NCI-H1417 treated with DMSO at 0.1 percent for 48 hours (cell line): ENCODE measurements around the gene IL1RL2.

Experiments
- DNase-seq: peaks from one replicate; lab custom pipeline; 2025; lab: John Stamatoyannopoulos, UW

Gene IL1RL2

GRCh38 chr2:102238778-102239177 is 52.0 kb downstream of the IL1RL2 start:
- DNase-seq = no peak

- DNase-seq = no peak
Observed at GRCh38 chr2:102239344-102239743, 52.5 kb downstream of the IL1RL2 start.

- DNase-seq = peak; percentile 15
Observed at GRCh38 chr2:102240640-102241370, 54.0 kb downstream of the IL1RL2 start.

DNA sequence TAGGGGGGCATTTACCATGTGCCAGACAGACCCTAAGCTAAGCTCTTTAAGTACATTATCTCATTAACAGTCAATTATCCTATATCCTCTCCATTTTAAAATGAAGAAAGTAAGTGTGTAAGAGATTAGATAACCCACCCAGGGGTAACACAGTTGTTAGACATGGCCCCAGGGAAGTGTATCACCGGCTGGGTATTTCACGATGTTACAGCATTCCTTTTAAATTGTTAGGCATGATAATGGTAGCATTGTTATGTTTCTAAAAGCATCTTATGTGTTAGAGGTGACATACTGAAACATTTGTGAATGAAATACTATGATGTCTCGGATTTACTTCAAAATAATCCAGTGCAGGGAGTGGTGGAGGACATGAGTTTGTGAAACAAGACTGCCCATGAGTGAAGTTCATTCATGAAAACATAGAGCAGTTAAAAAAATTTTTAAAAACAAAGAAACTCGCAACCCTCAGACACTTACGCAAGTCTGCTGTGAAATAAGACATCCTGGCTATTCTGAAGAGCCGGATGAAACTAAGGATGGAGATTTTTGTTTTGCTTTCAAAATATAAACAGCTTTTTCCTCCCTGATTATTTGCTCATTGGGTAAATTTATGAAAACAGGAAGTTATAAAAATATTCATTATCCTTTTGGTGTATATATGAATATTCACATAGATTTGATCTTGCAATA is 54.9 kb downstream of the IL1RL2 start:
- no peak for DNase-seq

DNA sequence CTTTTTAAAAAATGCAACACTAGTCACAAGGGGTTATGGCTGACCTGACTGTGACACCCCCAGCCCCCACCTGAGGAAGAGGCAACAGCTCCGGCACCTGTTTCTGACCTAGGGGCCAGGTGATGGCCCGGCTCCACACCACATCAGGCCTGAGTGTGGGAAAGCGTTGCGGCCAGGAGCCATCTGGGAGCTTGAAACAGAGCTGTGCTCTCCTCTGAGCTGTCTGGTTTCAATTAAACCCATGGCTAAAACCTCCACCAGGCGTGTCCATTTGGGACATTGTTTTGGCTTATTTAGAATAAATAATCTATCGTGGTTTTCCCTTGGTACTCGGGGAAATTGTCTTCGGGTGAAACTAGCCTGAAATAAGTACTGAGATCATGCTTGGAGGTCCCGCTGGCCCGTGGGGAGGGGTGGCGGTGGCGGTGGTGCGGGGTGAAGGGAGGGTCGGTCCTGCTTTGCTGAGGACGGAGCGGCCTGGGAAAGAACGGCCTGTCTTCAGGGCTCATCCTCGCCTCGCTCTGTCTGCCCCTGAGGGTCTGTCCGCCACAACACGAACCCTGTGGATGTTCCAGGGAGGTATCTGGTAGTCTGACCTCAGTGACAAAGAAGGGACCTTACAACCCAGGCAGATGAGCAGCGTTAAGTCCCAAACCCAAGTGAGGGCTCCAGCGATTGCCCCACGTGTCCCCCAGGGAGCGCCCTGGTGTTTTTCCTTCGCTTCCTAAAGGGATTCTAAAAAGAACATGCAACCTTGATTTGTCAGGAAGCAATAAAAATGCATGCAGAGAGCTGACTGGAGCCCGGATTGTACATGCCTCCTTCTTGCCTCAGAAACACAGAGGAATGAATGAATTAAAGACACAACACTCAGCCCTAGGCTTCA is 58.7 kb downstream of the IL1RL2 start:
- DNase-seq = no peak

GRCh38 chr2:102250278-102250821 is 63.5 kb downstream of the IL1RL2 start:
- no peak for DNase-seq

GRCh38 chr2:102251042-102251848 is 64.4 kb downstream of the IL1RL2 start:
- no peak for DNase-seq

DNA sequence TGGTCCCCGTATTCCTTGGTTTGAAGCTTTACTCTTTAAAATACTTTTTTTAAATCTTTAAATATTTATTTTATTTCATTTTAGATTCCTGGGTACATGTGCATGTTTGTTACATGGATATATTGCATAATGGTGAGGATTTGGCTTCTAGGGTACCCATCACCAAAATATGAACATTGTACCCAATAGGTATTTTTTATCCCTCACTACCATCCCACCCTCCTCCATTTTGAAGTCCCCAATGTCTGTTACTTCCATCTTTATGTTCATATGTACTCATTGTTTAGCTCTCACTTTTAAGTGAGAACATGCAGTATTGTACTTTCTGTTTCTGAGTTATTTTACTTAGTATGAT is 65.0 kb downstream of the IL1RL2 start:
- DNase-seq = no peak

DNA sequence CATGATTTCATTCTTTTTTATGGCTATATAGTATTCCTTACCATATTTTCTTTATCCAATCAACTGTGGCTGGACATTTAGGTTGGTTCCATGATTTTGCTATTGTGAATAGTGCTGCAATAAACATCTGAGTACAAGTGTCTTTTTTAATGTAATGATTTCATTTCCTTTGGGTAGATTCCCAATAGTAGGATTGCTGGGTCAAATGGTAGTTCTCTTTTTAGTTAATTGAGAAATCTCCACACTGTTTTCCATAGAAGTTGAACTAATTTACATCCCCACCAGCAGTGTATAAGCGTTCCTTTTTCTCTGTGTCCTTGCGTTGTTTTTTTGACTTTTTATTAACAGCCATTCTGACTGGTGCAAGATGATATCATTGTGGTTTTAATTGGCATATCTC is 65.4 kb downstream of the IL1RL2 start:
- no peak for DNase-seq

DNA sequence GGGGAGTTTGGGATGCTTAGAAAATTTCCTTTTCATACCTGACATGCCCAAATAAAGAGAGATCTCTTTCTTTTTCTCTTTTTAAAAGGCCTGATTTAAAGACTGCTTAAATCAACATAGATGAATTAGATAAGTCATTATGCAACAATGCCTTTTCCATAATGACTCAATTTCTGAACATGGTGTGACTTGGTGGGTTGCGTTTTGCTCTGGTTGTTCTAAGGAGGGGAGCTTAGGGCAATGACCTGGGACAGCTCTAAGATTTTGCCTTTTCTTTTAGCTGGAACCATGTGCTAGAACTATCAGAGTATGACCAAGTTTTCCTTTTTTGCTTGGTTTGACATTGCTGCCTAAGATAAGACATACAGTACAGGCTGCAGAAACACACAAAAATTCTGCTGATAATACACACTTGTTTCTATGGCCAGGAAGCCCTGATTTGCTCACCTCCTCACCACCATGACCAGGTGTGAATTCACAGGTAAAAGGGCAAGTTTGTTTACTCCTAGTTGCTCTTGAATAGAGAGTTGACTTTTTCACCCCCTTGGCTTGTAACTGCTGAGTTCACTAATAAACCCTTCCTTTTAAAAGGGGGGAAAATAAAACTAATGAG is 66.4 kb downstream of the IL1RL2 start:
- DNase-seq = no peak

GRCh38 chr2:102253753-102254150 is 66.9 kb downstream of the IL1RL2 start:
- DNase-seq = no peak

DNA sequence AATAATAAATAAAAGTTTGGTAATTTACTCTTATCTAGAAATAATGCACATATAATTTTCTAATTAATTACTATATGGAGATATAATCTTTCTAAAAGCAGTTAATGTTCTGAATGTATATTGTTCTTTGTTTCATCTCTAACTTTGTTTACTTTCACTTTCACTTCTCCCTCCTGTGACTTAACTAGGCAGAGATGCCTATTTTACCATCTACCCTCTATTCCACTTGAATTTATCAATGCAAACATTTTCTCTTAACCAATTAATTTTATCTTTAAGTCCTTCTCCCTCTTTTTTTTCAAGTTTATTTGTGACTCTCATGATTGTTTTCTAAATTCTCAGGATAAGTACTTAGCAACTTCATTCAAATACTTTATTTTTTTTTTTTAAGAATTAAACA is 69.5 kb downstream of the IL1RL2 start:
- no peak for DNase-seq

GRCh38 chr2:102256874-102257462 is 70.1 kb downstream of the IL1RL2 start:
- DNase-seq = no peak

- DNase-seq = no peak
Observed at GRCh38 chr2:102258025-102258385, 71.2 kb downstream of the IL1RL2 start.

DNA sequence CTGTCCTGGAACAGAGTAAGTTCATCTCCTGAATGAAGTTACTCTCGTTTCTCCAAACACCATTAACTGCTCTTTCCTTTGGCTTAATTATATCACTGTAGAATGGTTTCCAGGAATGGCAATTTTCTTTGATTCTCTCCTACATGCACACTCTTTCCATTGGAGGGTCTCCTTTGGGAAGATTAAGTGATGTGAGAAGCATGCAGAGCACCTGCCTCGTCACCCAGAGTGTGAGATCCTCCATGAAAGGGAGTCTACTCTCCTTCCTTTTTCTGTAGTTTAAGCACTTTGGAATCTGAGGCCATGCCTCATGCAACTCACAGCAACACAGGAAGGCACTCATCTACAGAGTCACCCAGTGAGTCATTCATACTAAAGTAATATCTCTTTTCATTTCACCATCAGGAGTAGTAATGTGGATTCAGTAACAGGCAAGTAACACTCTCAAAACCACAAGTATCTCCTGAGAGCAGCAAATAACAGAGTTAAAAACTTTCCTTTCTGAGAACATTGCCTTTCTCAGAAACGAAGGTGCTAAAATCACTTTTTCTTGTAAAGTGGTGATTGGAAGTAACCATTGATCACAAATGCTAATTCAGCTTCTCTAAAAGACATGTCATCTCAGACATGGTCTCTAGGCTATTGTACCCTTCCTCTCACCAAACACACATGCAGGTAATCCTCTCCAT is 71.7 kb downstream of the IL1RL2 start:
- DNase-seq = no peak

- DNase-seq = no peak
Observed at GRCh38 chr2:102261467-102262135, 74.8 kb downstream of the IL1RL2 start.

GRCh38 chr2:102262216-102263129 is 75.7 kb downstream of the IL1RL2 start:
- no peak for DNase-seq

GRCh38 chr2:102264952-102265351 is 78.1 kb downstream of the IL1RL2 start:
- DNase-seq = no peak

- no peak for DNase-seq
Observed at GRCh38 chr2:102266204-102266603, 79.4 kb downstream of the IL1RL2 start.
